ENCODE results near the gene TSPAN17.

The TSPAN17 gene

GRCh38 chr5:176624142-176624541 is 23.1 kb upstream of the TSPAN17 start:
- no peak for DNase-seq

DNA sequence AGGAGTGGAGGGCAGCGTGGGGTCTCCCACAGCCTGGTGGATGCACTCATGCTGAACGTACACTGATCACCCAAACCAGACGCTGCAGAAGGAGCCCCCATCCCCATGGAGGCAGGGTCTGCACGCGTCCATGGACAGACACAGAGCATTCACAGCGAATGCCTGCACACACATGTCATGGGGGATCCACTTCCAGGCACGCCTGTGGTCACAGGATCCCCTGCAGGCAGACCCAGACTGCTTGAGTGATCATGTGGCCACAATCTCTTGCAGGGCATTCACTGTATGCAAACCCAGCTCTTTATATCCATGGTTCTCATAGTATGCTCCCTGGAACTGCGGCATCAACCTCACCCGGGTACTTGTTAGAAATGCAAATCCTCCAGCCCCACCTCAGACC is 22.3 kb upstream of the TSPAN17 start:
- no peak for DNase-seq

- no peak for DNase-seq
Observed at GRCh38 chr5:176625512-176625911, 21.8 kb upstream of the TSPAN17 start.

DNA sequence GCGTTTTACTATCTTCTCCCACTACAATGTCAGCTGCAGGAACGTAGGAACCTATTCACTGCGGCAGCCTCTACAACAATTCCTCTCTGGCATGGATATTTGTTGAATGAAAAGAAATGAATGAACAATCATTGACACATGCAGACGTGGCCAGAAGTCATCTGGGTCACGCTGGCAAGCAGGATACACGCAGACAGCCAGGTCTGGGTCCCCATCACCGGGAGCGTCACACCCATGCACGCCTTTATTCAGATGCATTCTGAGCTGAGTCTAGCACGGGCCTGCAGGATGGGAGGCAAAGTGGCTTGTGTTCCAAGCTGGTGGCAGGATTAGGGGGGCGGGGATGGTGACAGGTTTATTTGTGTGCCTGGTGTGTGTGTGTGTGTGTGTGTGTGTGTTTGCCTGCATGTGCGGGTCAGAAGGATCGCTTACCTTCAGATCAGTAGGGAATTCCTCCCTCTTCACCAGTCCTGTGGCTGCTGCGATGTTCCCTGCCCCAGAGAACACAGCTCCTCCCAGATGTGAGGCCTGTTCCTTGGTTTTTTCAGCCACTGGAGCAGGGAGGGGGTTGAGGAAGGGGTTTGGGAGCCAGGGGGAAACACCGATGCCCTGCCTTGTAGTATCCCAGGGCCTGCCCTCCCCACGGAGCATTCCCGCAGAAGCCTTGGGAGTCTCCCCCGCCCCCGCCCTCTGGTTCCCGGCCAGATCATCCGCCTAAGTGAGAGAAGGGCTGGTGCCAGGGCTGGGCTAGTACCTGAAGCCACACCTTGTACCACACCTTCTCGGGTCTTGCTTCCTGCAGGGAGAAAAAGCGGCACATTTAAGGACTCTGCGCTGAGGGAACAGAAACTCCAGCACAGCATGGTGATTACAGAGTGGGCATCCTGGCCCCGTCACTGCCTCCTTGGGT is 21.1 kb upstream of the TSPAN17 start:
- DNase-seq: no peak

DNA sequence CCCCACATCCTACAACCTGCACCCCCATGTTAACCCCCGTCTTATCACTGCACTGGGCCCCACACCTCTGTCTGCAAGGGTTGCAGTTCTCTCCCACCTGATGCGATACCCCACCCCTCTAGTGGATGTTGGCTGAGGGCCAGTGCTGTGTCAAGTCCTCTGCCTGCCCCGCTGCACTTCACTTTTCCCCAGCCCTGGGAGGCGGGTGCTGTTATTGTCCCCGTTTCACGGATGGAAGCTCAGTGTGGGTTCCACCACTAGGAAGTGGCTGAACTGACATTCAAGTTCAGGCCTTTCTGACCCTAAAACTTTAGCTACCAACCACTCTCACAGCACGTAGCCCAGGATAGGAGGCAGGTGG is 20.4 kb upstream of the TSPAN17 start:
- no peak for DNase-seq

GRCh38 chr5:176627582-176627981 is 19.7 kb upstream of the TSPAN17 start:
- DNase-seq: no peak

GRCh38 chr5:176628406-176629228 is 18.7 kb upstream of the TSPAN17 start:
- DNase-seq: no peak

GRCh38 chr5:176629317-176629852 is 17.9 kb upstream of the TSPAN17 start:
- DNase-seq: no peak

DNA sequence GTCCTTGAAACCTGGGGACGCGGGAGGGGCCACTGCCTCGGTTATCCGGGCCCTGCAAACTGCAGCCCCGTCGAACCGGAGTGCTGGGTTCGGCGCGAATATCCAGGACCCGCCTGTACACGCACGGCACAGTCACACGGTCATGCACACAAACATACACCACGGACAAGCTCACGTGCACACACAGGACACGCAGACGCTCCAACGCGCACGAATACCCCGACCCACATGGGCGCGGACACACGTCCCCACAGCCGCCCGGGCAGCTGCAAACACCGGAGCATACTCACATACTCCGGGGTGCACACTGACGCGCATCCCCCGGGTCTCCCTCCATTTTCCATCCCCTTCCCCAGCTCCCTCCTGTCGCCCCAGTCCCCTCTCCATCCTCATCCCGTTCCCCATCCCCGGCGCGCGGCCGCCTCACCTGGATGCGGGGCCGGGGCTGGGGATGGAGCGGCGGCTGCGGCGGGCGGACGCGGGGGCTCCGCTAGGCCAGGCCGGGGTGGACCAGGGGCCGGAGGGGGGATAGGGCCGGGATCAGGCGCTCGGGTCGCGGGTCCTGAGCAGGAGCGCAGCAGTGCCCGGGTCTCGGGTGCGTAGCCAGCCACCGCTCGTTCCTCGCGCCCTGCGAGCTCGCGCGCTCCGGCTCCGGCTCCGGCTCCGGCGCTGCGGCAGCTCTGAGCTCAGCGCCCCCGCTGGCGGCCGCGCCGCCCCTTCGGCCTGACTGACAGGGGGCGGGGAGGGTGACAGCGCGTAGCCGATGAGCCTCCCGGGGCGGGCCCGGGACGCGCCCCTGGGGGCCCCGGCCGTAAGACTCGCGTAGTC is 17.2 kb upstream of the TSPAN17 start, which contains the start of the genes EIF4E1B and SNCB:
EIF4E1B (plus strand) TSS at position 823 of the 828 bp plus-strand sequence. CDS start 12,113 bp downstream, outside the sequence.
SNCB (minus strand) TSS at position 682 of the 828 bp plus-strand sequence. CDS start 880 bp downstream, outside the sequence.
- DNase-seq: no peak

- no peak for DNase-seq
Observed at GRCh38 chr5:176630681-176631222, 16.5 kb upstream of the TSPAN17 start.

GRCh38 chr5:176631383-176632200 is 15.7 kb upstream of the TSPAN17 start:
- DNase-seq: no peak

DNA sequence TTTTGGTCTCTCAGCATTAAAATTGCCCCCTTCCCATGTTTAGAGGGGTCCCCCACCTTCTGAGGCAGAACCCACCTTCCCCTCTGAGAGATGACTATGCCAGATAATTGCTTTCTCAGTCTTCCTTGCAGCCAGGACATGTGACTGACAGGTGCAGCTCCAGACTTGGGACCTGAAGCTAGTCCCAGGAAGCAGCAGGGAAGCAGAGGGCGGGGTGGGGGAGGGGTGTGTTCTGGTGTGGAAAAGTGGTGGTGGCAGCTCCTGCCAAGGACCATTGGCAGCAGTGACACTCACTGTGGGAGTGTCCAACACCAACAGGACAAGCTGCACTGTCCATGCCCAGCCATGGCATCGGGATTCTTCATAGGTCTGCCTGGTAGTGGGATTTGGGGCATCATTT is 14.5 kb upstream of the TSPAN17 start:
- no peak for DNase-seq

- DNase-seq: no peak
Observed at GRCh38 chr5:176633598-176633997, 13.7 kb upstream of the TSPAN17 start.

GRCh38 chr5:176636426-176636825 is 10.9 kb upstream of the TSPAN17 start:
- DNase-seq: no peak

GRCh38 chr5:176637556-176637955 is 9.7 kb upstream of the TSPAN17 start:
- DNase-seq: no peak

GRCh38 chr5:176638437-176638836 is 8.8 kb upstream of the TSPAN17 start:
- DNase-seq: no peak

DNA sequence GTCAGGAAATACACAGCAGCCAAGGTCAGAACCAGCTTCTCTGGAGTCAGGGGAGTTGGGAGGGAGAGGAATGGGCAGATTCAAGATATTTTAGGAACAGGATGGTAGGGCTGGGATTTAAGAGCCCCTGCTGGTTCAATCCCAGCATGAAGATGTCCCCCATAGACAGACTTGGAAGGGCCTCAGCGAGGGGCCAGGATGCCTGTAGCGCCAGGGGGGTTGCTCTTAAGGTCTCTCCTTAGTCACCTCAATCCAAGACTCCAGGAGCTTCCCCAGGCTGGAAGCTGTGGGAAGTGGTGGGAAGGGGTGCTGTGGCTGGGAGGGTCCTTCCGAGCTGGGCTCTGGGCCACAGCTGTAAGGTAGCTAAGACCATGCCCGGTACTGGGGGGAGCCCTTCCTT is 8.1 kb upstream of the TSPAN17 start:
- no peak for DNase-seq

DNA sequence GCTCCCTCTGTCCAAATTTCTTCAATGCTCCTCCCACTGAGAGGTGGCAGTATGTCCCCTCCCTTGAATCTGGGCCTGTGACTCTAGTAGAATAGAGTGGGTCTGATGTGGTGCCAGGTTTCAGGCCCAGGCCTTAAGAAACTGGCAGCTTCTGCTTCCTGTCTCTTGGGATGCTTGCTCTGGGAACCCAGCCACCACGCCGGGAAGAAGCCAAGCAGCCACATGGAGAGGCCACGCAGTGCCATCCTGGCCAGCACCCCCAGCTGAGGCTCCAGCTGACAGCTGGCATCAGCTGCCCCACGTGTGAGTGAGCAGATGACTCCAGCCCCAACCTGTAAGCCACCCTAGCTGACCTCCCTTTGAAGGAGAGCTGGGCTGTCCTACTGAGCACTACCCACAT is 7.3 kb upstream of the TSPAN17 start:
- no peak for DNase-seq

GRCh38 chr5:176640616-176641015 is 6.7 kb upstream of the TSPAN17 start:
- no peak for DNase-seq

- no peak for DNase-seq
Observed at GRCh38 chr5:176642675-176643490, 4.4 kb upstream of the TSPAN17 start.

Measured in GOT3 (cell line).